Activated CD4-positive, alpha-beta T cell treated with anti-CD3 and anti-CD28 coated beads for 36 hours (primary cell): ENCODE data around the gene GATA3. TPM values are rescaled to one million over a fixed set of nuclear protein-coding genes. Genes with fewer than 3 reads are reported as not detected.

Source experiments
- ATAC-seq: fragments of 200-7000 bp; cut with Tn5 transposase; one replicate; pipeline ENCODE4 v1.10.0; 2021; ENCODE audit warnings: mild to moderate bottlenecking, moderate library complexity
- CTCF ChIA-PET: fragments of 350-600 bp; sonication (Branson Sonifier 250); formaldehyde crosslinking; loops from one replicate; lab custom pipeline; 2021; ENCODE audit warnings: antibody characterized with exemption; lab: Charles Lee
- POLR2A ChIA-PET: fragments of 350-600 bp; sonication (Branson Sonifier 250); formaldehyde crosslinking; loops from one replicate; lab custom pipeline; 2021; ENCODE audit warnings: antibody characterized with exemption, inconsistent platforms; lab: Charles Lee
- DNase-seq: peaks from one replicate; pipeline ENCODE4 v3.0.0-alpha.2; 2020
- H3K27ac Mint-ChIP-seq: one replicate; pipeline ENCODE4 v1.8.0; 2021; ENCODE audit warnings: mixed read lengths
- H3K27me3 Mint-ChIP-seq: one replicate; pipeline ENCODE4 v1.8.0; 2021; ENCODE audit warnings: mixed read lengths
- H3K36me3 Mint-ChIP-seq: one replicate; pipeline ENCODE4 v1.8.0; 2021; ENCODE audit warnings: low read depth, mixed read lengths
- H3K4me1 Mint-ChIP-seq: one replicate; pipeline ENCODE4 v1.8.0; 2021; ENCODE audit warnings: mixed read lengths
- H3K4me3 Mint-ChIP-seq: one replicate; pipeline ENCODE4 v1.8.0; 2021; ENCODE audit warnings: mild to moderate bottlenecking, moderate library complexity, mixed read lengths
- H3K9me3 Mint-ChIP-seq: one replicate; pipeline ENCODE4 v1.8.0; 2021; ENCODE audit warnings: low read depth, mixed read lengths
- intact Hi-C, 2 experiments: fragments of 100-400 bp; cut with DNase I in 1 of 2; cut with micrococcal nuclease in 1 of 2; formaldehyde crosslinking; loops; one replicate each; pipeline versions ENCODE4 v1.14.2 to v1.15.1; 2022 to 2024; cut with DNase I, micrococcal nuclease
- total RNA-seq, 2 experiments: library from RNA; stranded (reverse); gene quantifications; one replicate each; pipeline ENCODE4 v1.2.3, GENCODE V29; 2021

Gene GATA3
- total RNA-seq, 2 experiments from 2014 or later, result 23.5 to 30.2 TPM

DNA sequence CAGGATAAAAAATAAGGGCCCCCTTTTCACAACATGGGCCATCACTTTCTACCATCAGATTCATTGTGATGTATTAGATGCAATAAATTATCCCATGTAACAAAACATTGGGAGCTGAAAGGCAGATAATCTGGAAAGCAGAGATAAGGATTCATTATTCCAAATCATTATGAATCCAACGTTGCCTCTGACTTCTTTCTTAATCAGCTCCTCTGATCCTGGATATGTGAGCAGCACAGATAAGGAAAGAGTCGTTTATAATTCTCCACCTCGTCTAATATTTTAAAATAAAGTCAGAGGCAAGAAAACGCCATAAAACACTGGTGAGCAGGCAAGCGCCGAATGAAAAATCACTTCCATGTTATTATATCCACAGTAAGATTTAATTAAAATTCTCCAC, 13.8 kb upstream of the GATA3 start:
- H3K4me3 Mint-ChIP-seq, result no peak overlapping the region
- no peak for DNase-seq
- H3K36me3 Mint-ChIP-seq, result no peaks in the 10 kb centered on the region
- ChIA-PET CTCF (no interaction called here), POLR2A (no interaction called here)
- peaks cover 86% of the 10 kb centered on the region for H3K27me3 Mint-ChIP-seq
- intact Hi-C loops, result no loop called here
- H3K27ac Mint-ChIP-seq, result no peak overlapping the region
- H3K9me3 Mint-ChIP-seq, result no peaks in the 10 kb centered on the region
- peaks cover 54% of the 10 kb centered on the region for H3K4me1 Mint-ChIP-seq
- ATAC-seq, result no peak

DNA sequence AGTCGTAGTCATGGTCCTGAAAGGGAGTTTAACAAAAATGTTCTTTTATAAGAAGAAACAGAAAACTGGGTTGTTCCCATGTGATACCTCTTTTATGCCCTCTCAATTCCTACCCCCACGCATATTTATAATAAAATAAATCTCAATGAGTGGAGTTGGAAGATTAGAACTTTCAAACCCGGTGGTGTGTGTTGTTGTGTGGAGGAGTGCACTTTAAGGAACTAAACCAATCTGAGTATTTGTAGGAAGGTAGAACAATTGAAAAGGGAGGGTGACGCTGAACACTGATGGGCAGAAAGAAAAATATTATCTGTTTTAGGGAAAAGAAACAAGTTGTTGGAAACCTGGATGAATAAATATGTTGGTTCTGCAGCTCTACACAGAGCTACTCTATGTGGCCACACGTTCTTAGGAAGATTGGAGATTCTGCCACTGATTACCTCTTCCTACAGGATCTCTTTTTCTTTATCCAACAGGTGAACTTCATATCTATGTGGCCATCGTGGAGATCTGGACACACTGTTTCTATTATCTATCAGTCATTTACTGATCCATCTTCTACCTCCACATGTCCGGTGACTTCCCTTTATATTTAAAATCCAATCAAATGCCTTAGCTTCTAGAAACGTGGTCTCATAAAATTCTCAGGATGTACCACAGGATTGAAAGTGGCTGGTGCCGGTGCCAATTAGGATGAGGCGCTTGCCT, 13.1 kb upstream of the GATA3 start:
- no peak for ATAC-seq
- intact Hi-C loops, result no loop called here

DNA sequence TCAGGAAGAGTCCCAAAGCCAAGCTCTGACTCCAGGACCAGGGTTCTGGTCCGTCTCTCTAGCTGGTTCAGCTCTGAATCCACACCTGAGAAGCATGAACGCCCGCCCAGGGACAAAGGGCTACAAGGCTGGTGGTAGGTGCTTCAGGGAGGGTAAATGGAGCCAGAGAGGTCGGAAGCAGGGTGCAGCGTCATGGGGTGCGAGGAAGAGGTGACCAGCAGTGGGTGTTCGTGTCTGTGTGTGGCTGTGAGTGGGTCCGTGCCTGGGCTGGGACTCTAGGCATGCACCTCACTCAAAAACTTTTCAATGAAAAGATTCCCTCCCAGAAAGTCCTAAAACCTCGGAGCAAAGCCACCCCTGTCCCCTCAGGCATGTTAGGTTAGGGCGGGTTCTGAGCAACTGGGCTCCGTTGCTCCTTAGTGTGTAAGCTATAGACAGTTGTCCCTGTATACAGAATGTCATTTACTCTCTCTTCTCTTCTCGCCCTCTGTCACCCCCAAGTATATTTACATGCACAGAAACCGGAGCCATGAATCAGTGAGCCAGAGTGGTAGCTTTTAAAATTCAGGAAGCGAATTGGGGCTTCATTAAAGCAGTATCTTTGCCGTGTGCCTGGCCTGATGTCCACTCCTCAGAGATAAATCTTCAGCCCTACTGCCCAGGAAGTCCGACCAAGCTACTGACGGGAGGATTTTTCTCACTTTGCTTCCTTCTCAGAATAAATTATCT, 12.3 kb upstream of the GATA3 start:
- Mint-ChIP-seq H3K27me3 (peaks cover 96% of the 10 kb centered on the region), H3K4me3 (no peak overlapping the region), H3K36me3 (no peaks in the 10 kb centered on the region), H3K27ac (no peak overlapping the region), H3K4me1 (peaks cover 65% of the 10 kb centered on the region), H3K9me3 (no peaks in the 10 kb centered on the region)
- ChIA-PET POLR2A (no interaction called here), CTCF (interaction anchor here (0.6 to 1.0 kb wide), 4 partner anchors 9 to 445 kb away, joined by 3 read pairs; no protein-coding TSS in a partner anchor)
- ATAC-seq, result no peak
- DNase-seq, result peak; percentile 17
- intact Hi-C loops, result no loop called here

More for the DNA sequence above, 13.1 kb upstream of the GATA3 start:
- Mint-ChIP-seq H3K36me3 (no peaks in the 10 kb centered on the region), H3K27me3 (peaks cover 91% of the 10 kb centered on the region), H3K9me3 (no peaks in the 10 kb centered on the region), H3K27ac (no peak overlapping the region), H3K4me1 (peaks cover 60% of the 10 kb centered on the region), H3K4me3 (no peak overlapping the region)
- ChIA-PET POLR2A (no interaction called here), CTCF (interaction anchor here (0.9 to 1.0 kb wide), 2 partner anchors 9 to 11 kb away, joined by 3 read pairs; no protein-coding TSS in a partner anchor)
- no peak for DNase-seq

DNA sequence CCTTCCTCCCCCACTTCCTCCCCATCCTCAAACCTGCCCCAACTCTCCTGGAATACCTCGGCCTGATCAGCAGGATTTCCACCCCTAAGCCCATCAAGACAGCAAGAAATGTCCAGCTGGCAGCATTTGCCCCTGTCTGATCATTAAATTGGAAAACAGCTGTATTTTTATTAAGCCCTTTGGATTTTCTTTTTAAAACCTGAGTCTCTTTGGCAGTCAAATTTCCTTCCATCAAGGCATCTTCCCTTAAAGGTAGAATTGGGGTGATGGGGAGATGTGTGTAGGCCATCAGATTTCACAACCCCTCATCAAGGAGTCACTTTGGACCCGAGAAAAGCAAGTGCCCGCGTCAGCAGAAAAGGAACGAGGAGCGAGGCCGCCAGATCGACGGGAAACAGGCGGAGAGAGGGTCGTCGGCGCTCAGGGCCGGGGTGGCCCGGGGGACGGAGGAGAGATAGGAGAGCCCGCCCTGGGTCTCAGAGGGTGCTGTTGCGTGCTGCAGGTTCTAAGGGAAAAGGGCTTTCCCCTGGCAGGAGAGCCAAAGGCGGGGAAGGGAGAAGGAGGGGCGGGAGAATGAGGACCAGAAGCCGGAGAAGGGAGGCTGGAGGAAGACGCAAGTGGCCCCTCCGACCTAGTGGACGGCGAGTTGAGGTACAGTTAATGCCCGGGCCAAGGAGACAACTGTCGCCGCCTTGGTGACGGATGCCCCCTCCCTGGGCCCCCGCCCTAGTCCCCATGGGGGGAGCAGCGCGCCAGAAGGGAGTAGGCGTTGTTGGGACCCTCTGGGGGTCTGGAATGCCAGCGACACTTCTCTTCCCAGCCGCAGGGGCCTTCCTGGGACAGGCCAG, 11.5 kb upstream of the GATA3 start:
- no peak overlapping the region for H3K27ac Mint-ChIP-seq
- peaks cover 98% of the 10 kb centered on the region for H3K27me3 Mint-ChIP-seq
- peaks cover 68% of the 10 kb centered on the region for H3K4me1 Mint-ChIP-seq
- POLR2A ChIA-PET, result no interaction called here
- peak overlapping the region; percentile 6 for H3K4me3 Mint-ChIP-seq
- ATAC-seq (no peak), DNase-seq (peak; percentile 18)
- no peaks in the 10 kb centered on the region for H3K36me3 Mint-ChIP-seq
- intact Hi-C loops, result no loop called here
- no peaks in the 10 kb centered on the region for H3K9me3 Mint-ChIP-seq
- CTCF ChIA-PET, result interaction anchor here (0.6 kb wide), 2 partner anchors 74 to 444 kb away, joined by 3 read pairs; no protein-coding TSS in a partner anchor

DNA sequence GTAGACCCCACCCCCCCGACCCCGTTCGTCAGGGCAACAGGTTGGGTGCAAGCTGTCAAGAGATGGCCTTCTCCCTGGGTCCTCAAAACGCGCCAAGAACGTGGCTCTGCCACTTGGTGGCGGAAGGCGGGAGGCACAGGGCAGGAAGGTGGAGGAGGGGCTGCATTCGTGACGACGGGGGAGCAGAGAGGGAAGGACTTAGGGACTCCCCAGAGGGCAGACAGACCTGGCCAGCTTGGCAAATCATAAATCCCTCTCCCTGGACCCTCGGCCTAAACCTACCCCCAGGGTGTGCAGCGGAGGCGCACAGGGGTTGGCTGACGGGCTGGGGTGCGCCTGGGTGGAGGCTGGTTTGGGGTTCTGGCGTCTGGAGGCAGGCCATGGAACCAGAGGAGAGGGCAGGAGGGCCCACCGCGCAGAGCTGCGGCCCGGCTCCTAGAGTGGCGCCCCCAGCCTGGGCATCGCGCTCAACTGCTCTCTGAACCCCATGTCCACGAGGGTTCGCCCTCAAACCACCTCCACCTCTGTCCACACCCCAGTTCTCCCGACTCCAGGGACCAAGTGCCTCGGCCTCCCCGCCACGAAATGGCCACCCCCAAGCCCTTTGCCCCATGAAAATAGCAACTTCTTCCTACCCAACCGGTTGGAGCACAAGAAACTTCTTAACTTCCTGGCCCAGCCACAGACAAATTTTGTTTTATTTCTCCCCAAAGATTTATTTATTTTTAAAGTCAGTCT, 10.8 kb upstream of the GATA3 start:
- Mint-ChIP-seq H3K4me1 (peaks cover 70% of the 10 kb centered on the region), H3K9me3 (no peaks in the 10 kb centered on the region), H3K27me3 (peaks cover 96% of the 10 kb centered on the region), H3K27ac (no peak overlapping the region), H3K4me3 (no peak overlapping the region), H3K36me3 (no peaks in the 10 kb centered on the region)
- DNase-seq (peak; percentile 77), ATAC-seq (peak; percentile 51)
- intact Hi-C loops, result loop anchor here in 1 of 2 experiments (2.0 kb wide), 1 partner anchor 1165 kb away; no protein-coding TSS in a partner anchor
- ChIA-PET POLR2A (no interaction called here), CTCF (no interaction called here)

DNA sequence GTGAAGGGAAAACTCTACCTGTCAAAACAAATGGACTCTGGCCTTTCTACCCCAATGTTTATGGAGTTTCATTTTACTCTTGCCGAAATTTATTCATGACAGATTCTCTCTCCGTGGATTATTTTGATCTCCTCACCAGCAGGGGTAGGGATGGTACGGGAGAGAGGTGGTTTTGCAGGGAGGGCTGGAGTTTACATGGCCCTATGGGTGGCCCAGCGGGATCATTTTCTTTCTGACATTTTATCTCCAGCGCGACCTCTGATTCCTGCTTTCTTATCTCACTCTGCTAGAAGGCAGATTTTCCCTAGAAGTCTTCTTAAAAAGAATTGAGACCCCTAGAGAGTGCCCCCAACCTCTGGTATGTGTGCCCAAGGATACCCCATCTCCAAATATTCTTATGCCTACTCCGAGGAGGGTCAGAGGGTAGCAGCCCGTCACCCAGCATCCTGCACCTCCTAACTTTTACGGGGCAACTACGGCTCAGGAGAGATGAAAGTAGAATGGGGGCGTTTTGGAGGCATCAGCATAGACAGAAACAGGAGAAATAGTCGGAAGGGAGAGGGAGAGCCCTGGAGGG, 10.1 kb upstream of the GATA3 start:
- intact Hi-C loops, result loop anchor here in 1 of 2 experiments (2.0 kb wide), 1 partner anchor 1164 kb away; no protein-coding TSS in a partner anchor
- DNase-seq (no peak), ATAC-seq (no peak)
- ChIA-PET POLR2A (no interaction called here), CTCF (no interaction called here)
- peaks cover 94% of the 10 kb centered on the region for H3K27me3 Mint-ChIP-seq
- peak overlapping the region; percentile 57 for H3K4me3 Mint-ChIP-seq
- no peak overlapping the region for H3K27ac Mint-ChIP-seq
- no peaks in the 10 kb centered on the region for H3K36me3 Mint-ChIP-seq
- H3K9me3 Mint-ChIP-seq, result no peaks in the 10 kb centered on the region
- peaks cover 73% of the 10 kb centered on the region for H3K4me1 Mint-ChIP-seq

DNA sequence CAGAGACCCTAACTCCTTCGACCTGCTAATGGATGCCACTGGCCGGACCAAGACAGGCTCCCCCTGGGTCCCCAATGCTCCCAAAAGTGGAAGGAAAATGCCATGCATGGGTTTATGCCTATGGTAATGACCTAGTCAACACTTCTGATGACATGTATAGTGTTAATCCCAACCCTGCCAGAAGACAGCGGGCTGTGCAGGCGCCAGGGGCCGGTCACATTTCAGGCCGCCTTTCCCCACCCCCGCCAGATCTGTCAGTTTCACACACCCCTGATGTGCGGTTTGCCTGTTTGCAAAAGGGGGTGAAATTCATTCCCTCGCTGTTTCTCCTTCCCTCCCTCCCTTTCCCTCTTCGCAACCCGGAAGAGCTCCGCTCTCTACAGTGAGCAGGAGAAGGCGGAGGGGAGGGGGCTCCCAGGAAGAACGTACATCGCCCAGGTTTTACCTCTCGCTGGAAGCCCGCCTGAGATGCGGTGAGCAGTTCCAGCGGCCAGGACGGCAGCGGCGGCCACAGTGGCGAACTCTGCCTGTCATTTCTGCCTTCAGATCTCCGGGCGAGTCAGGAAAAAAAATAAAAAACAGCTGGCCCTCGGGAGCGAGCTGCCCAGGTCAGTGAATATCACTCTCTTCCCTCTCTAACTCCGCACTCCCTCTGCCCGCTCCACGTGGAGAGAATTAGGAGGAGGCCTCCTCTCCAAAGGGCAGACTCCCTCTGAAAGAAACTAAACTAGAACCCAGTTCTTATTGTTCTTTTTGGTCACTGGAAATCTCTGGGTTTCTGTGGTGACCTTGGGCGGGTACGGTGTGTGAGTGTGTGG, 9.4 kb upstream of the GATA3 start:
- H3K27ac Mint-ChIP-seq, result no peak overlapping the region
- CTCF ChIA-PET, result interaction anchor here (0.6 kb wide), 1 partner anchor 1165 kb away, joined by 4 read pairs; no protein-coding TSS in a partner anchor
- H3K9me3 Mint-ChIP-seq, result no peaks in the 10 kb centered on the region
- peaks cover 72% of the 10 kb centered on the region for H3K4me1 Mint-ChIP-seq
- POLR2A ChIA-PET, result no interaction called here
- ATAC-seq (no peak), DNase-seq (peak; percentile 43)
- H3K4me3 Mint-ChIP-seq, result peak overlapping the region; percentile 57
- intact Hi-C loops, result loop anchor here (1.0 to 5.0 kb wide), 3 partner anchors 10 to 1164 kb away; no protein-coding TSS in a partner anchor
- no peaks in the 10 kb centered on the region for H3K36me3 Mint-ChIP-seq
- peaks cover 87% of the 10 kb centered on the region for H3K27me3 Mint-ChIP-seq

DNA sequence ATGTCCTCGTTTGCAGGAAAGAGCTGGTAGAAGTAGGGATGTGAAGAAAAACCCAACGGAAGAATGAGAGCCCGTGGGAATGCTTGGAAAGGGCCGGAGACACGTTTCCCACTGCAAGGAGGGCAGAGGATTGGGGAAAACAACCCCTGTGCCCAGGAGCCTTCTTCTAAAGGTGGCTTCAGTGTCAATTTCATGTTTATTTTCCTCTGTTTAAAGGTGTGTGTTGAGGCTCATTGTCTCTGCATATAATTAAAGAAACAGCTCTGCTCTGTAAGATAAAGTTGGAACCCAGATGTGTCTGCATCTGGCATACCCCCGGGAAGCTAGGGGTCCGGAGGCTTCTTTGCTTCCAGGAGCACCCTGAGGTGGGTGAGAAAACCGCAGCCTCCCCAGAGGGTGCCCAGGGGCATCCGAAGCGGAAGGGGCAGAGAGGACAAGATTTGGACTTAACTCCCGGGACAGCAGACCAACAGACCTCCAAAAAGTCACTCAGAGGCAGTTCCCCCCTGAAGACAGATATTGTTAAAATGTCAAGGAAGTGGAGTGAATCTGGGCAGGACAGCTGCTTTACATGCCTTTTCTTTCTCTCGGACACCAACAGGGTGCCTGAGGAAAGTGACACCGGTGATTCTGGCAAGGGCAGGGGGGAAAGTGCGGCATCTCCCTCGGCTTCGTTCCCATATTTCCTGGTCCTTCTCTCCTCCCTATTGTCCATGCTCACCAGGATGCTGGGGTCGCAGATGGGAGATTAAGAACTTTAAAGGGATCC, 8.6 kb upstream of the GATA3 start:
- H3K27ac Mint-ChIP-seq, result no peak overlapping the region
- H3K4me3 Mint-ChIP-seq, result peak overlapping the region; percentile 57
- peaks cover 79% of the 10 kb centered on the region for H3K27me3 Mint-ChIP-seq
- no peaks in the 10 kb centered on the region for H3K9me3 Mint-ChIP-seq
- H3K4me1 Mint-ChIP-seq, result peaks cover 74% of the 10 kb centered on the region
- intact Hi-C loops, result loop anchor here (1.0 to 5.0 kb wide), 3 partner anchors 11 to 1163 kb away; no protein-coding TSS in a partner anchor
- ChIA-PET CTCF (interaction anchor here (0.6 kb wide), 2 partner anchors 50 to 1164 kb away, joined by 3 to 4 read pairs; no protein-coding TSS in a partner anchor), POLR2A (no interaction called here)
- DNase-seq (no peak), ATAC-seq (no peak)
- H3K36me3 Mint-ChIP-seq, result no peaks in the 10 kb centered on the region

DNA sequence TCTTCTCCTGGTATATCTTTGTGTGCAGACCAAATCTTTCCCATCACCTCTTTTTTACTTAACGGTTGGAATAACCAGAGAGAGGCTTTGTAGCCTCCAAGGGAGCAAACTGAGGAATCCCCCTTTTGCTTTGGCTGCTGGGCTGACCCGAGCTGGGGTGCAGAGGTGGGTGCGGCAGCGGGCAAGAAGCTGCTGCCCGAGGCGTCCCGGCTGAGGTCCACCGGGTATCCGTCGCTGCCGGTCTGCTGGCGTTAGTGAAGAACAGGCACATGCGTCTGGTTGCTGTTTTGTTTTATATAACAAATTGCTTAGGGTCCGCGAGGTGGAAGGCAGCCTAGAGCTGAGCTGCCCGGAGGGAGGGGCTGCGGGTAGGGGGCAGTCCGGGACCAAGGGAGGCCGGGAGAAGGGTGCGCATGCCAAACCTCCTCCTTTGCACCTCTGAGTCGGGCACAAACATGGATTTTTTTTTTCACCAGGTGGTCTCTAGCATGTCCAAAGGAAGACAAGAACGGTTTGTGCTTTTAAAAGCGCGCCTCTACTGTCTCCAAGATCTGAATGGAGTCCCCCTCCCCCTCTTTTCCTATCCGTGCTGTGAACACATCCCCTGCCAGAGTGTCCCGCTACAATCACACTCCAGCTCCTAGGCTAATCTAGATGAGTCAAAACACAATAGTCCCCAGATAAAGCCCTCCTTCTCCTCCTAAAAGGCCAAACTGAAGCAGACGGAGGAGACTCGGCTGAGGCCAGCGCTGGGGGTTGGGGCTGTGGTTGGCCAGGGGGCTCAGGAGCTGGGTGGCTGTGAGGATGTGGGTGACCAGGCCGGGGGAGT, 6.8 kb upstream of the GATA3 start:
- intact Hi-C loops, result loop anchor here (2.0 to 5.0 kb wide), 3 partner anchors 175 to 1161 kb away; no protein-coding TSS in a partner anchor
- Mint-ChIP-seq H3K27ac (no peak overlapping the region), H3K36me3 (no peaks in the 10 kb centered on the region), H3K27me3 (peaks cover 70% of the 10 kb centered on the region), H3K9me3 (no peaks in the 10 kb centered on the region), H3K4me1 (peaks cover 73% of the 10 kb centered on the region), H3K4me3 (no peak overlapping the region)
- POLR2A ChIA-PET, result no interaction called here
- no peak for ATAC-seq
- CTCF ChIA-PET, result no interaction called here
- peak; percentile 31 for DNase-seq
